Measurements from ENCODE around the gene FASTKD1.

FASTKD1 gene

DNA sequence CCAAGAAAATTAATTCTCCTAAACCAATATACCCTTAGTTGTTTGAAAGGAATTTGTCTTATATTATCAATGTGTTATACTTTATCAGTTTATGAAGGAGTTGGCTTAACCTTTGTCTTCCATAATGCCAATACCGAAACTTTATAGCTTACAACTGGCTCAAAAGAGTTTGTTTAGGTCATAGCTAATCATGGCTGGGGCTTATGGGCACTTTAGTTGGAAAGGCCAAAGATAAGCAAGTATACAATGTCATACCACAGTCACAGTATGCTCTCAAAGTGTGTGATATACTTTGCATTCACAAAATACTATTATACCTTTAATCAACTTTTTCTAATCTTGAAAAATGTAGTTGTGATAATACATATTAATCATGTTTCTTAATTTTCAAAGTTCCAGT lies 61.8 kb downstream of the FASTKD1 start:
- H3K27ac ChIP-seq (ENCODE audit: low read depth, low read length): no peak overlapping the region
- no peak overlapping the region for H3K9ac ChIP-seq (ENCODE audit: low read length in 5 of 5)
- H3K9me3 ChIP-seq (ENCODE audit: control insufficient read depth in 5 of 5, low read length in 5 of 5): no peaks in the 10 kb centered on the region
- no peaks in the 10 kb centered on the region for H3K36me3 ChIP-seq (ENCODE audit: control insufficient read depth in 5 of 5, insufficient read depth in 5 of 5, low read length in 5 of 5)
- no peak overlapping the region for H3K4me3 ChIP-seq (ENCODE audit: low read depth in 1 of 5, low read length in 5 of 5)
- H3K27me3 ChIP-seq (ENCODE audit: control insufficient read depth in 5 of 5, insufficient read depth in 4 of 5, low read length in 5 of 5): no peaks in the 10 kb centered on the region
- no peaks in the 10 kb centered on the region for H3K4me1 ChIP-seq (ENCODE audit: control insufficient read depth in 5 of 5, insufficient read depth in 5 of 5, low read length in 5 of 5)

DNA sequence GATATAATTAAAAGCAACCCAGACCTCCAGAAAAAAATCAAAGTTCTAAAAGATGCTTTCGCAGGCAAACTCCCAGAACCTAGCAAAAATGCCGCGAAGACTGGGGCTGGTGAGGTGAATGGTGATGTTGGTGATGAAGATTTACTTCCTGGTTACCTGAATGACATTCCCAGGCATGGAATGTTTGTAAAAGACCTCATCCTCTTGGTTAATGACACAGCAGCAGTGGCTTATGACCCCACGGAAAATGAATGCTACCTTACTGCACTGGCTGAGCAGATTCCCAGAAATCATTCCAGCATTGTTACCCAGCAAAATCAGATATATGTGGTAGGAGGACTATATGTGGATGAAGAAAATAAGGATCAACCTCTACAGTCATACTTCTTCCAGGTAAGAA lies 63.2 kb downstream of the FASTKD1 start:
- Histone ChIP-seq H3K36me3 (ENCODE audit: control insufficient read depth in 5 of 5, insufficient read depth in 5 of 5, low read length in 5 of 5) (no peaks in the 10 kb centered on the region), H3K27ac (ENCODE audit: low read depth, low read length) (no peak overlapping the region)

DNA sequence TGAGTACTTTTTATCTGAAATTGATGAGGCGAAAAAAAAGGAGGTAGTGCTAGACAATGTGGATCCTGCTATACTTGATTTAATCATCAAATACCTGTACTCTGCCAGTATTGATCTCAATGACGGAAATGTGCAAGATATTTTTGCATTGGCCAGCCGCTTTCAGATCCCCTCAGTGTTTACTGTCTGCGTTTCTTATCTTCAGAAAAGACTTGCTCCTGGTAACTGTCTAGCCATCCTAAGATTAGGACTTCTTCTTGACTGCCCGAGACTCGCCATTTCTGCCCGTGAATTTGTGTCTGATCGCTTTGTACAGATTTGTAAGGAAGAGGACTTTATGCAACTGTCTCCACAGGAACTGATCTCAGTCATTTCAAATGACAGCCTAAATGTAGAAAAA lies 63.7 kb downstream of the FASTKD1 start:
- H3K27ac ChIP-seq (ENCODE audit: low read depth, low read length): no peak overlapping the region

More for the DNA sequence above, 63.2 kb downstream of the FASTKD1 start:
- H3K9me3 ChIP-seq (ENCODE audit: control insufficient read depth in 5 of 5, low read length in 5 of 5): no peaks in the 10 kb centered on the region
- H3K4me1 ChIP-seq (ENCODE audit: control insufficient read depth in 5 of 5, insufficient read depth in 5 of 5, low read length in 5 of 5): no peaks in the 10 kb centered on the region
- H3K27me3 ChIP-seq (ENCODE audit: control insufficient read depth in 5 of 5, insufficient read depth in 4 of 5, low read length in 5 of 5): no peaks in the 10 kb centered on the region
- no peak overlapping the region for H3K4me3 ChIP-seq (ENCODE audit: low read depth in 1 of 5, low read length in 5 of 5)
- no peak overlapping the region for H3K9ac ChIP-seq (ENCODE audit: low read length in 5 of 5)

DNA sequence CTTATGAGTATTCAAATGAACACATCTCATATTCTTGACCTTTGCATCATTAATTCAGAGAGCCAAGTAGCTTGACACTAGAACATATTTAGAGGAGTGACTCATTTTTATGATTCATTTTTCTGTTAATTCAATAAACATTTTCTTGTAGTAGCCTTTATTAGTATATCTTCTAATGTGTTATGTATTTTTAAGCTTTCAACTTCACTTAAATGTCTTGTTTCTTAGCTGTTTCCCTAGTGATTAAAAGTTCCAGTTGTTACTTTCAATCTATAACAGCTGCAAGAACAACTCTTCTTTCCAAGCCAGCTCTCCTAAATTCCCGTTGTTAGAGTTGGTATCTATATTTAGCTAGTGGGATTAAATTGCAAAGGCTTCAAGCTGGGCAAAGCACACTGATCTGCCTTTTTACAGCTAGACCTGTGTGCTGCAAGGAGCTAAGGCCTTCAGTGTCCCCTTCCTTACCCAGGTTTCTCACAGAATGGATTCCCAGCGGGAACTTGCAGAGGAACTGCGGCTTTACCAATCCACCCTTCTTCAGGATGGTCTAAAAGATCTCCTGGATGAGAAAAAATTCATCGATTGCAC lies 64.3 kb downstream of the FASTKD1 start, which contains the start of gene KLHL41:
Gene KLHL41, plus strand, starts transcription at position 405 of the 588 bp plus-strand sequence. Its CDS starts 77 bp downstream, at position 482.
- Histone ChIP-seq H3K27ac (ENCODE audit: low read depth, low read length) (peak within 1 kb of the TSS; percentile 13), H3K4me3 (ENCODE audit: low read depth in 1 of 5, low read length in 5 of 5) (no peak within 1 kb of the TSS), H3K36me3 (ENCODE audit: control insufficient read depth in 5 of 5, insufficient read depth in 5 of 5, low read length in 5 of 5) (peaks cover 0 to 5% (median under 1%) of the 10 kb centered on the region in 5 donors), H3K9me3 (ENCODE audit: control insufficient read depth in 5 of 5, low read length in 5 of 5) (no peaks in the 10 kb centered on the region), H3K9ac (ENCODE audit: low read length in 5 of 5) (no peak within 1 kb of the TSS), H3K4me1 (ENCODE audit: control insufficient read depth in 5 of 5, insufficient read depth in 5 of 5, low read length in 5 of 5) (no peaks in the 10 kb centered on the region), H3K27me3 (ENCODE audit: control insufficient read depth in 5 of 5, insufficient read depth in 4 of 5, low read length in 5 of 5) (no peaks in the 10 kb centered on the region)

More for the DNA sequence above, 63.7 kb downstream of the FASTKD1 start:
- Histone ChIP-seq H3K4me1 (ENCODE audit: control insufficient read depth in 5 of 5, insufficient read depth in 5 of 5, low read length in 5 of 5) (no peaks in the 10 kb centered on the region), H3K9me3 (ENCODE audit: control insufficient read depth in 5 of 5, low read length in 5 of 5) (no peaks in the 10 kb centered on the region), H3K9ac (ENCODE audit: low read length in 5 of 5) (no peak overlapping the region), H3K36me3 (ENCODE audit: control insufficient read depth in 5 of 5, insufficient read depth in 5 of 5, low read length in 5 of 5) (no peaks in the 10 kb centered on the region), H3K4me3 (ENCODE audit: low read depth in 1 of 5, low read length in 5 of 5) (no peak overlapping the region), H3K27me3 (ENCODE audit: control insufficient read depth in 5 of 5, insufficient read depth in 4 of 5, low read length in 5 of 5) (no peaks in the 10 kb centered on the region)

DNA sequence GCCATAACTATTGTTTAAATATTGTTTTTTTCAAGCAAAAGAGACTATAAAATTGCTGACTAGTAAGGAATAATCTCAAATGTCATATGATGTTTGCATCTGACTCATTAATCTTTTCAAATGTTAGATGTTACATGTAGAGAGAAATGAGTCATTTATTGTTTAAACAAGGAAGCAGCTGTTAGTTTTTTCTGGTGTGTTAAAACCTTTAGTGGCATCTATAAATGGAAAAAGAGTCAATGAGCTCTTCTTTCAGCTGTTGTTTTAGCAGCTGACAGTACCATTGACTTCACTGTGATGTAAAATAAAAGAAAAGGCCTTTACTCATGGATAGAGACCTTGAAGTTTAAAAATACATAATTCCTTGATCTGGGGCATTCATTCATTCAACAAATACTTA lies 66.0 kb downstream of the FASTKD1 start:
- Histone ChIP-seq H3K27me3 (ENCODE audit: control insufficient read depth in 5 of 5, insufficient read depth in 4 of 5, low read length in 5 of 5) (no peaks in the 10 kb centered on the region), H3K27ac (ENCODE audit: low read depth, low read length) (no peak overlapping the region)

GRCh38 chr2:169504651-169505050 lies 69.0 kb downstream of the FASTKD1 start:
- Histone ChIP-seq H3K36me3 (ENCODE audit: control insufficient read depth in 5 of 5, insufficient read depth in 5 of 5, low read length in 5 of 5) (peaks cover 14 to 33% (median 25%) of the 10 kb centered on the region in 5 donors), H3K9me3 (ENCODE audit: control insufficient read depth in 5 of 5, low read length in 5 of 5) (no peaks in the 10 kb centered on the region), H3K4me1 (ENCODE audit: control insufficient read depth in 5 of 5, insufficient read depth in 5 of 5, low read length in 5 of 5) (no peaks in the 10 kb centered on the region), H3K9ac (ENCODE audit: low read length in 5 of 5) (no peak overlapping the region), H3K27me3 (ENCODE audit: control insufficient read depth in 5 of 5, insufficient read depth in 4 of 5, low read length in 5 of 5) (no peaks in the 10 kb centered on the region), H3K27ac (ENCODE audit: low read depth, low read length) (no peak overlapping the region), H3K4me3 (ENCODE audit: low read depth in 1 of 5, low read length in 5 of 5) (no peak overlapping the region)

More for the DNA sequence above, 66.0 kb downstream of the FASTKD1 start:
- Histone ChIP-seq H3K9me3 (ENCODE audit: control insufficient read depth in 5 of 5, low read length in 5 of 5) (no peaks in the 10 kb centered on the region), H3K36me3 (ENCODE audit: control insufficient read depth in 5 of 5, insufficient read depth in 5 of 5, low read length in 5 of 5) (peaks cover 0 to 16% (median 6%) of the 10 kb centered on the region in 5 donors), H3K9ac (ENCODE audit: low read length in 5 of 5) (no peak overlapping the region), H3K4me1 (ENCODE audit: control insufficient read depth in 5 of 5, insufficient read depth in 5 of 5, low read length in 5 of 5) (no peaks in the 10 kb centered on the region), H3K4me3 (ENCODE audit: low read depth in 1 of 5, low read length in 5 of 5) (no peak overlapping the region)

DNA sequence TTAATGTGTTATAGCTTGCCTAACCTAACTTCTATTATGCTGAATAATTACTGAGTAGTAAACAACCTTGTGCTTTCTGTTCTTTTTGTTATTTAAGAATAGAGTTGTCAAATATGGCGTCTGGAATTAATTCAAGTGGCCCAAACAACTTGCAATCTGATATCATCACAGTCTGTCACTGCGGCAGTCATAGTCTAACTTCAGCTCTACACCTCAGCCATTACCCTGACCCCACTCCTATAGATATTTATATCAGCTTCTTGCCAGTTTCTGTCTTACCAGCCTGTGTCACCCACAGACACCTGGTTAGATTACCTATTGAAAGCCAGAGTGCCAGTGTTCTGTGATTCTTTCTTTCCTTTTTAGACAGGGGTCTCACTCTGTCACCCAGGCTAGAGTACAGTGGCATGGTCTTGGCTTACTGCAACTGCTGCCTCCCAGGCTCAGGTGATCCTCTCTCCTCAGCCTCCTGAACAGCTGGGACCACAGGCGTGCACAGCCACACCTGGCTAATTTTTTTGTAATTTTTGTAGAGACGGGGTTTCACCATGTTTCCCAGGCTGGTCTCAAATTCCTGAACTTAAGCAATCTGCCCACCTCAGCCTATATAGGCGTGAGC lies 78.2 kb downstream of the FASTKD1 start:
- no peaks in the 10 kb centered on the region for H3K27me3 ChIP-seq (ENCODE audit: control insufficient read depth in 5 of 5, insufficient read depth in 4 of 5, low read length in 5 of 5)
- H3K9me3 ChIP-seq (ENCODE audit: control insufficient read depth in 5 of 5, low read length in 5 of 5): no peaks in the 10 kb centered on the region
- H3K9ac ChIP-seq (ENCODE audit: low read length in 5 of 5): no peak overlapping the region
- no peak overlapping the region for H3K4me3 ChIP-seq (ENCODE audit: low read depth in 1 of 5, low read length in 5 of 5)
- no peak overlapping the region for H3K27ac ChIP-seq (ENCODE audit: low read depth, low read length)
- no peaks in the 10 kb centered on the region for H3K4me1 ChIP-seq (ENCODE audit: control insufficient read depth in 5 of 5, insufficient read depth in 5 of 5, low read length in 5 of 5)
- peaks cover 14 to 31% (median 22%) of the 10 kb centered on the region in 5 donors for H3K36me3 ChIP-seq (ENCODE audit: control insufficient read depth in 5 of 5, insufficient read depth in 5 of 5, low read length in 5 of 5)

GRCh38 chr2:169493360-169493759 lies 80.3 kb downstream of the FASTKD1 start:
- Histone ChIP-seq H3K9ac (ENCODE audit: low read length in 5 of 5) (no peak overlapping the region), H3K27me3 (ENCODE audit: control insufficient read depth in 5 of 5, insufficient read depth in 4 of 5, low read length in 5 of 5) (no peaks in the 10 kb centered on the region), H3K4me3 (ENCODE audit: low read depth in 1 of 5, low read length in 5 of 5) (no peak overlapping the region), H3K36me3 (ENCODE audit: control insufficient read depth in 5 of 5, insufficient read depth in 5 of 5, low read length in 5 of 5) (peaks cover 4 to 23% (median 20%) of the 10 kb centered on the region in 5 donors), H3K4me1 (ENCODE audit: control insufficient read depth in 5 of 5, insufficient read depth in 5 of 5, low read length in 5 of 5) (no peaks in the 10 kb centered on the region), H3K27ac (ENCODE audit: low read depth, low read length) (no peak overlapping the region), H3K9me3 (ENCODE audit: control insufficient read depth in 5 of 5, low read length in 5 of 5) (no peaks in the 10 kb centered on the region)

GRCh38 chr2:169491378-169491777 lies 82.3 kb downstream of the FASTKD1 start:
- H3K4me1 ChIP-seq (ENCODE audit: control insufficient read depth in 5 of 5, insufficient read depth in 5 of 5, low read length in 5 of 5): no peaks in the 10 kb centered on the region
- no peaks in the 10 kb centered on the region for H3K27me3 ChIP-seq (ENCODE audit: control insufficient read depth in 5 of 5, insufficient read depth in 4 of 5, low read length in 5 of 5)
- no peaks in the 10 kb centered on the region for H3K9me3 ChIP-seq (ENCODE audit: control insufficient read depth in 5 of 5, low read length in 5 of 5)
- H3K36me3 ChIP-seq (ENCODE audit: control insufficient read depth in 5 of 5, insufficient read depth in 5 of 5, low read length in 5 of 5): peaks cover 4 to 25% (median 20%) of the 10 kb centered on the region in 5 donors
- H3K4me3 ChIP-seq (ENCODE audit: low read depth in 1 of 5, low read length in 5 of 5): no peak overlapping the region
- H3K9ac ChIP-seq (ENCODE audit: low read length in 5 of 5): no peak overlapping the region
- H3K27ac ChIP-seq (ENCODE audit: low read depth, low read length): no peak overlapping the region

- Histone ChIP-seq H3K9me3 (ENCODE audit: control insufficient read depth in 5 of 5, low read length in 5 of 5) (no peaks in the 10 kb centered on the region), H3K27ac (ENCODE audit: low read depth, low read length) (no peak overlapping the region), H3K4me3 (ENCODE audit: low read depth in 1 of 5, low read length in 5 of 5) (no peak overlapping the region), H3K9ac (ENCODE audit: low read length in 5 of 5) (no peak overlapping the region), H3K27me3 (ENCODE audit: control insufficient read depth in 5 of 5, insufficient read depth in 4 of 5, low read length in 5 of 5) (no peaks in the 10 kb centered on the region), H3K4me1 (ENCODE audit: control insufficient read depth in 5 of 5, insufficient read depth in 5 of 5, low read length in 5 of 5) (no peaks in the 10 kb centered on the region), H3K36me3 (ENCODE audit: control insufficient read depth in 5 of 5, insufficient read depth in 5 of 5, low read length in 5 of 5) (peaks cover 4 to 28% (median 21%) of the 10 kb centered on the region in 5 donors)
Measured at GRCh38 chr2:169490834-169491233, 82.8 kb downstream of the FASTKD1 start.

All from subcutaneous abdominal adipose tissue (tissue), 5 donors.